Fibroblast of villous mesenchyme (primary cell): Measurements from ENCODE around the gene CWH43. TPM values are rescaled to one million over a fixed set of nuclear protein-coding genes. Genes with fewer than 3 reads are reported as not detected.
"Not testable (repeated sequence)": the region's sequence is repeated elsewhere in the genome, so short reads cannot be mapped to it uniquely, and the experiment has no call there.

ENCODE experiments used
- DNase-seq: peaks from one replicate; pipeline ENCODE4 v3.0.0-alpha.2; 2010; ENCODE audit warnings: low read depth
- H3K4me3 ChIP-seq: 2 replicates; pipeline ENCODE4 v1.5.1; 2011; ENCODE audit warnings: low read depth, mild to moderate bottlenecking, low read length
- total RNA-seq: library from RNA; depleted of rRNA; stranded (reverse); fragments of >200 nt; gene quantifications from 2 replicates; pipeline ENCODE4 v1.2.3, GENCODE V29; 2012
- TF ChIP-seq, protein P1 (sequence below): IDR thresholded peaks from 2 replicates; pipeline ENCODE4 v1.5.1; 2012; ENCODE audit warnings: low read depth, mild to moderate bottlenecking, low read length; ENCODE audit not compliant: insufficient read depth

Gene CWH43
- total RNA-seq, 1 donor: not detected

DNA sequence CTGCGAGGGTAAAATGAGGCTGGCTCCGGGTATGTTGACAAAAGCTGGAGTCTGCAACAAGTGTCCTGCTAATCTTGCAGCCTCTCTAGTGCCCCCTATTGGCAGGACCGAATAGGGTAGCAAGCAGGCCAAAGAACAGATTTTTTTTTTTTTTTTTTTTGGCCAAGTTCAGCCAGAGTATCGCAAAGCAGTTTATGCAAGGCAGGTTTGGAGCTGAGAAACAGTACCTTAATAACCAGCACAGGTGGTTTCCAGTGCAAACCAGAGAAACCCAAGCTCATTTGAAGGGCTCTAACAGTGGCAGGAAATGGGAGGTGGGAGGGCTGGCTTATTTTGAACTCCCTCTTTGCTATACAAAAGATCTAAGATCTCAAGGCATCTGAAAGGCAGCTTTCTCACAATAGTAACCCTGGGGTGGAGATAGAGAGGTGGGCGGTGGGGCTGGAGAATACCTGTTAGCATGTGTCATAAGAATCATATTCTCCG lies 41.3 kb upstream of the CWH43 start:
- no peak for DNase-seq
- no peak overlapping the region for H3K4me3 ChIP-seq
- TF ChIP-seq, protein P1, sequence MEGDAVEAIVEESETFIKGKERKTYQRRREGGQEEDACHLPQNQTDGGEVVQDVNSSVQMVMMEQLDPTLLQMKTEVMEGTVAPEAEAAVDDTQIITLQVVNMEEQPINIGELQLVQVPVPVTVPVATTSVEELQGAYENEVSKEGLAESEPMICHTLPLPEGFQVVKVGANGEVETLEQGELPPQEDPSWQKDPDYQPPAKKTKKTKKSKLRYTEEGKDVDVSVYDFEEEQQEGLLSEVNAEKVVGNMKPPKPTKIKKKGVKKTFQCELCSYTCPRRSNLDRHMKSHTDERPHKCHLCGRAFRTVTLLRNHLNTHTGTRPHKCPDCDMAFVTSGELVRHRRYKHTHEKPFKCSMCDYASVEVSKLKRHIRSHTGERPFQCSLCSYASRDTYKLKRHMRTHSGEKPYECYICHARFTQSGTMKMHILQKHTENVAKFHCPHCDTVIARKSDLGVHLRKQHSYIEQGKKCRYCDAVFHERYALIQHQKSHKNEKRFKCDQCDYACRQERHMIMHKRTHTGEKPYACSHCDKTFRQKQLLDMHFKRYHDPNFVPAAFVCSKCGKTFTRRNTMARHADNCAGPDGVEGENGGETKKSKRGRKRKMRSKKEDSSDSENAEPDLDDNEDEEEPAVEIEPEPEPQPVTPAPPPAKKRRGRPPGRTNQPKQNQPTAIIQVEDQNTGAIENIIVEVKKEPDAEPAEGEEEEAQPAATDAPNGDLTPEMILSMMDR: peak; percentile 24

DNA sequence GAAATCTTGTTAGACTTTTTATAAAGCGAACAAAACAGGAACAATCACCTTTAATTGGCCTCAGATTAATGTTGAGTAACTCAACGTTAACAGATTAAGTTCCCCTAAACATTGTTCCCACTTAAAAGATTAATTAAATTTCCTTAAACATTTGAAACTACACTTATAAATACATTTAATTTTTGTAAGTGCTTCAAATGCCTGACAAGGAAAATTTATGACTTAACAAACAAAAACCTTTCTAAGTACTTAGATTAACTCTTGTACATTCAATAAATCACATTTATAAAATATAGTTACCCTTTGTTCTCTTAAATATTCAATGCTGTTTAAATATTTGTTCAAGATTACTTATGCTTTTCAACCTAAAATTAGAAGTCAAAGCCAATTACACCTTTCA lies 40.1 kb upstream of the CWH43 start:
- DNase-seq: no peak
- no peak overlapping the region for H3K4me3 ChIP-seq
- TF ChIP-seq, protein P1: no peak

DNA sequence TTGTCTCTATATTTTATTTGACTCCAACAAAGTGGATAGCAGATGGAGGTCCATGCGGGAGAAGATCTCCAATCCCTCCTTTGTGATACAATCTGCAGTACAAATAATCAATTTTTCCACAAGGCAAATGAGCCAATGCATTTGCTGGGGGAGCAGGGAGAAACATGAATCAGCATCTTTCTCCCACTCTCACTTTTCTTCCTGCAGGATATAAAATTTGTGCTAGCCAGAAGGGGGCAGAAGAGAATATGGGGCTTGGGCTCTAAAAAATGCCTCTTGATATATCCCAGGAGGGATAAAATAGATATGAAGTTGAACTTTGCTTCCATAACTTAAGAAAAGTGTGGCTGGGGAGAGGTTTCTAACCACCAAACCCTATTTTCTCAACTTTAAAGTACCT lies 38.3 kb upstream of the CWH43 start:
- no peak overlapping the region for H3K4me3 ChIP-seq
- DNase-seq: no peak
- TF ChIP-seq, protein P1: no peak

DNA sequence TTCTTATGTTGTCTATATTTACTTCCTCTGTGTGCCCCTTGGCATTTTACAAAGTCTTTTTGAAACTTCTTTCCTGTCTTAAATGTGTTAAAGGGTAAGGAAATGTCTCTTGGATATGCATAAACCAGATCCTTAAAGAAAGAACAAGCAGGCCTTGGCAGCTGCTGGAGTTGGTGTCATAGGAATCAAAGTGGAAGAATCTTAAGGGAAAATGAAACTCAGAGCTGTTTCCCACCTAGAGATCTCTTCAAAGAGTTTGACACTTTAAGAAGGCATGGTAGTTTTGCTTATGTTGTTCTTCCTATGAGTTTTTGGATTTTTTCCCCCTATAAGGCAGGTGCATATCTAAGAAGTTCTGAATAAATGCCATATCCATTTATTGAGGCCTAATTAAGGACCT lies 37.0 kb upstream of the CWH43 start:
- TF ChIP-seq, protein P1: no peak
- no peak for DNase-seq
- no peak overlapping the region for H3K4me3 ChIP-seq

DNA sequence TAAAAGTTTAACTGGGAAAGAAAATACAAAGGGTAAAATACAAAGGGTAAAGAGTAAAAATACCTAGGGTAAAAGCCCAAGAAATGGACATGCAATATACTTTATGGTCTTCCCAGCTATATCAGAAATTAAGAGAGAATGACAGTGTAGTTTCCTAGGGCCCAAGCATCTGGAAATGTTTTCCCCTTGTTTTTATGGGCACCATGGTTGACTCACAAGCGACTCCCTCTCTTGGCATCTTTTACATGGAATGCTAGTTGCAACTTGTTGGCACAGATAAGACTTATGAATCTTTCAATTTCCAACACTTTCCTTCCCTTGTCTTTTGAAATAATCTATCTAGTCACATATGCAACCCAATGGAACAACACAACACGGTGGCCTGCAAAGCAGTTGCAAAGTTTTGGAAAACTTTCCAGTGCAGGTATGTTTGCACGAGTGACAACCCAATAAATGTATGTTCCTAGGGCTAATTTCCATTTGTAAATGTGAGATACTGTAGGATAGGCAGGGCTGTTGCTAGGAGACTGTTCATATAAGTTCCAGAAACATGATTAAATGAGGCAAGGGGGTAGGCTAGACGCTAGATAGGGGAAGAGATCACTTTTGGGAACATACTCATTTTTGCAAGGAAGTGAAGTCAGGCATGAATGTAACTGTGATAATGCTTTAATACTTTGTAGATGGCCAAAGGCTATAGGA lies 36.4 kb upstream of the CWH43 start:
- TF ChIP-seq, protein P1: no peak
- no peak for DNase-seq

DNA sequence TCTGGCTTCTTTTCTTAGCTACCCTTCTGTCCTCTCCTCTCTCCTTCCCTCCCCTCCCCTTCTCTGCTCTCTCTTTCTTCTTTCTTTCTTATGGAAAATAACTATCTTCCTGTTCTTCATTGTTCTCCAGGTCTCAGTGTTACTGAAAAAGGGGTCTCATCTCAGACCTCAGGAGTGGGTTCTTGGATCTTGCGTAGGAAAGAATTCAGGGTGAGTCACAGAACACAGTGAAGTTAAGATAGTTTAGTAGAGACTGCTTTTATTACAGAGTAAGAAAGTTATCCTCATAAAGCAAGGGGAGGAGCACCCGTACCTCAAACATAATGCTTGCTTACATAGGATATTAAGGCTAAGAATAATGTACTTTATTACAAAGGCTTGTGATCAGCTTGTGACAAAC lies 31.8 kb upstream of the CWH43 start:
- no peak overlapping the region for H3K4me3 ChIP-seq
- TF ChIP-seq, protein P1: no peak
- no peak for DNase-seq

More for the DNA sequence above, 36.4 kb upstream of the CWH43 start:
- no peak overlapping the region for H3K4me3 ChIP-seq

DNA sequence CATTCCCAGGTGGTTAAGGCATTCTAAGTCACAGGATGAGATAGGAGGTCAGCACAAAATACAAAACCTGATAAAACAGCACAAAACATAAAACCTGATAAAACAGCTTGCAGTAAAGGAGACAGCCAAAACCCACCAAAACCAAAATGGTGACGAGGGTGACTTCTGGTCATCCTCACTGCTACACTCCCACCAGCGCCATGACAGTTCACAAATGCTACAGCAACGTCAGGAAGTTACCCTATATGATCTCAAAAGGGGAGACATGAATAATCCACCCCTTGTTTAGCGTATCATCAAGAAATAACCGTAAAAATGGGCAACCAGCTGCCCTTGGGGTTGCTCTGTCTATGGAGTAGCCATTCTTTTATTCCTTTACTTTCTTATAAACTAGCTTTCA lies 28.7 kb upstream of the CWH43 start:
- not testable (repeated sequence) for DNase-seq, H3K4me3 ChIP-seq
